Measurements from ENCODE around the gene MFRP. TPM values are rescaled to one million over a fixed set of nuclear protein-coding genes. Genes with fewer than 3 reads are reported as not detected.

The MFRP gene
- not detected in 2 replicates for total RNA-seq

GRCh38 chr11:119346605-119347004, at the start of gene MFRP:
TSS of gene MFRP (minus strand) at chr11:119346705. CDS start at chr11:119346513, 192 bp downstream.

GRCh38 chr11:119381181-119381988, 34.9 kb upstream of the MFRP start, which contains the start of gene USP2:
TSS of gene USP2 (minus strand) at chr11:119381690. CDS start at chr11:119373480, 8,210 bp downstream.

GRCh38 chr11:119340335-119341221, 5.9 kb downstream of the MFRP start, which contains the start of gene C1QTNF5:
TSS of gene C1QTNF5 (minus strand) at chr11:119340883. CDS start at chr11:119340397, 486 bp downstream.

GRCh38 chr11:119334174-119334930, 12.2 kb downstream of the MFRP start, which contains the start of gene RNF26:
TSS of gene RNF26 (plus strand) at chr11:119334527. CDS start at chr11:119335123, 596 bp downstream.

GRCh38 chr11:119316729-119317591, 29.5 kb downstream of the MFRP start, which contains the start of gene MCAM:
TSS of gene MCAM (minus strand) at chr11:119317130. CDS start at chr11:119317101, 29 bp downstream.

Other genes with a start within 250 kb of the MFRP start
- gene DPAGT1, start 244.9 kb downstream of the MFRP start, total RNA-seq = 20.2 and 27.5 TPM in 2 replicates
- gene C2CD2L, start 239.4 kb downstream of the MFRP start, total RNA-seq = 1.4 and 1.9 TPM in 2 replicates
- gene HINFP, start 225.1 kb downstream of the MFRP start, total RNA-seq = 13.0 and 27.5 TPM in 2 replicates
- not detected in 2 replicates for gene ABCG4, start 197.7 kb downstream of the MFRP start, total RNA-seq
- 24.5 and 27.0 TPM in 2 replicates for gene NLRX1, start 178.0 kb downstream of the MFRP start, total RNA-seq
- gene NHERF4, start 161.2 kb downstream of the MFRP start, total RNA-seq = not detected in 2 replicates
- gene CBL, start 140.4 kb downstream of the MFRP start, total RNA-seq = 9.0 and 9.6 TPM in 2 replicates
- 44.1 and 177 TPM in 2 replicates for gene MCAM, start 29.6 kb downstream of the MFRP start, total RNA-seq
- gene RNF26, start 12.2 kb downstream of the MFRP start, total RNA-seq = 3.1 and 4.9 TPM in 2 replicates
- gene C1QTNF5, start 5.8 kb downstream of the MFRP start, total RNA-seq = 0.43 and 1.2 TPM in 2 replicates
- 0.96 TPM in 1 of 2 replicates, not detected in the other for gene USP2, start 35.0 kb upstream of the MFRP start, total RNA-seq
- gene THY1, start 76.5 kb upstream of the MFRP start, total RNA-seq = 0.21 and 2.4 TPM in 2 replicates